HEK293 (cell line): ENCODE results near the gene WDR75.

ENCODE experiments used
- CTCF ChIA-PET: fragments of 350-600 bp; formaldehyde crosslinking; extraction: SDS; loops from one replicate; lab custom pipeline; 2021; ENCODE audit warnings: antibody characterized with exemption; lab: Yijun Ruan, JAX
- POLR2A ChIA-PET: fragments of 300-600 bp; formaldehyde crosslinking; extraction: SDS; loops from one replicate; lab custom pipeline; 2020; ENCODE audit warnings: antibody characterized with exemption, inconsistent platforms; lab: Yijun Ruan, JAX
- H3K27ac ChIP-seq: fragments of 200-500 bp; sonication (Bioruptor generic); 2 replicates; pipeline ENCODE4 v1.5.1; 2014; ENCODE audit warnings: low read depth, low read length, control low read depth, inconsistent platforms; ENCODE audit errors: extremely low read depth
- H3K36me3 ChIP-seq, 2 experiments: fragments of 200-500 bp in 1 of 2; sonication (Bioruptor generic) in 1 of 2; 1 replicate in 1 of 2; 2 replicates in 1 of 2; pipeline ENCODE4 v1.5.1; 2014 to 2017; ENCODE audit warnings: inconsistent platforms in 2 of 2, low read length in 2 of 2; ENCODE audit not compliant: control insufficient read depth in 2 of 2, insufficient read depth in 1 of 2
- H3K4me1 ChIP-seq: fragments of 200-500 bp; sonication (Bioruptor generic); 2 replicates; pipeline ENCODE4 v1.5.1; 2014; ENCODE audit warnings: mild to moderate bottlenecking, low read length, inconsistent platforms; ENCODE audit not compliant: control insufficient read depth, insufficient read depth
- H3K4me3 ChIP-seq: 2 replicates; pipeline ENCODE4 v1.5.1; 2011; ENCODE audit warnings: low read depth, mild to moderate bottlenecking, control low read depth, low read length, moderate library complexity
- H3K9me3 ChIP-seq: fragments of 200-500 bp; sonication (Bioruptor generic); 2 replicates; pipeline ENCODE4 v1.5.1; 2014; ENCODE audit warnings: low read depth, low read length, inconsistent platforms; ENCODE audit not compliant: control insufficient read depth, insufficient read depth
- GFI1B ChIP-seq: fragments of 450-650 bp; formaldehyde crosslinking; IDR thresholded peaks from 2 replicates; pipeline ENCODE4 v1.5.1; 2016; ENCODE audit warnings: missing biosample characterization, missing genetic modification characterization
- GLIS2 ChIP-seq: fragments of 450-650 bp; formaldehyde crosslinking; IDR thresholded peaks from 2 replicates; pipeline ENCODE4 v1.5.1; 2016; ENCODE audit warnings: missing biosample characterization, missing genetic modification characterization
- KLF7 ChIP-seq: fragments of 450-650 bp; formaldehyde crosslinking; IDR thresholded peaks from 2 replicates; pipeline ENCODE4 v1.5.1; 2016; ENCODE audit warnings: missing biosample characterization, missing genetic modification characterization, borderline replicate concordance
- MYNN ChIP-seq: fragments of 450-650 bp; formaldehyde crosslinking; IDR thresholded peaks from 2 replicates; pipeline ENCODE4 v1.5.1; 2016; ENCODE audit warnings: missing biosample characterization, missing genetic modification characterization, borderline replicate concordance
- PRDM4 ChIP-seq: fragments of 450-650 bp; formaldehyde crosslinking; IDR thresholded peaks from 2 replicates; pipeline ENCODE4 v1.5.1; 2017; ENCODE audit warnings: missing biosample characterization, missing genetic modification characterization
- SP3 ChIP-seq: fragments of 450-650 bp; formaldehyde crosslinking; IDR thresholded peaks from 2 replicates; pipeline ENCODE4 v1.5.1; 2016; ENCODE audit warnings: missing biosample characterization, missing genetic modification characterization
- ZBTB20 ChIP-seq: fragments of 450-650 bp; formaldehyde crosslinking; IDR thresholded peaks from 2 replicates; pipeline ENCODE4 v1.5.1; 2016; ENCODE audit warnings: missing biosample characterization, missing genetic modification characterization
- ZNF214 ChIP-seq: fragments of 450-650 bp; formaldehyde crosslinking; IDR thresholded peaks from 2 replicates; pipeline ENCODE4 v1.5.1; 2017; ENCODE audit warnings: missing biosample characterization, mild to moderate bottlenecking, missing genetic modification characterization, borderline replicate concordance
- ZNF248 ChIP-seq: fragments of 450-650 bp; formaldehyde crosslinking; IDR thresholded peaks from 2 replicates; pipeline ENCODE4 v1.5.1; 2017; ENCODE audit warnings: missing biosample characterization, missing genetic modification characterization
- ZNF26 ChIP-seq: fragments of 450-650 bp; formaldehyde crosslinking; IDR thresholded peaks from 2 replicates; pipeline ENCODE4 v1.5.1; 2016; ENCODE audit warnings: missing biosample characterization, missing genetic modification characterization
- ZNF510 ChIP-seq: fragments of 450-650 bp; formaldehyde crosslinking; IDR thresholded peaks from 2 replicates; pipeline ENCODE4 v1.5.1; 2018; ENCODE audit warnings: mild to moderate bottlenecking, missing genetic modification characterization, missing biosample characterization; ENCODE audit not compliant: insufficient replicate concordance
- ZNF623 ChIP-seq: fragments of 450-650 bp; formaldehyde crosslinking; IDR thresholded peaks from 2 replicates; pipeline ENCODE4 v1.5.1; 2016; ENCODE audit warnings: missing biosample characterization, missing genetic modification characterization
- ZNF660 ChIP-seq: fragments of 450-650 bp; IDR thresholded peaks from 2 replicates; pipeline ENCODE4 v1.5.1; 2018; ENCODE audit warnings: missing biosample characterization, mild to moderate bottlenecking, missing genetic modification characterization
- ZNF777 ChIP-seq: fragments of 450-650 bp; formaldehyde crosslinking; IDR thresholded peaks from 2 replicates; pipeline ENCODE4 v1.5.1; 2017; ENCODE audit warnings: missing biosample characterization, missing genetic modification characterization, borderline replicate concordance
- TF ChIP-seq, protein P1 (sequence below): fragments of 450-650 bp; formaldehyde crosslinking; IDR thresholded peaks from 2 replicates; pipeline ENCODE4 v1.5.1; 2016; ENCODE audit warnings: missing biosample characterization, missing genetic modification characterization

WDR75 gene

DNA sequence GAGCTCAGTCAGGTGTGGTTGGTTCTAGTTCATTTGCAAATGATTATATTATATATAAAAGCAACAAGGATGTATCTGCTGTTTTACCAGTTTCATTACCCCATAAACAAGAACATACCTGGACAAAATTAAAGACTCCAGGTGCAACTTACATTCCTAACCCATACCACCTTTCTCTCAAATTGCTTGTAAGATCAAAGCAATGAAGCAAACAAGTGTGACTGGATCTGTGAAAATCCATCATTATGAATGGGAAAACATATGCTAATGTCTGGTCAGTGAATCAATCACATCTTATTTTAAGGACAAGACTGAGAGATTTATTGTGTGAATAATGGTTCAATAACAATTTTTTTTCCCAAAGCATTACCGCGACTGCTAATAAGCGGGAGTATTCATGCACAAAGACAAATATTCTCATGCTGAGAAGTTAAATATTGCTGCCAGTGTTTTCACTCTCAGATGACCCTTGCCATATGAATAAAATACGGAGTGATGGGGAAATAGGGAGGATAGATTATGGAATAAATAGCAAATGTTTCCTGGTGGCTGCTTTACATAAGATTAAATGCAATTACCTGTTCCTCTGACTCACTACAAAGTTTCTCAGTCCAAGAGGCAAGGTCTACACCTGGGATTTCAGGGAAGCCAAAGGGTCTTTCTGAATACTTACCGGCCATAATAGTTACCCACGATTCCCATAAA is 59.3 kb downstream of the WDR75 start:
- H3K9me3 ChIP-seq = no peaks in the 10 kb centered on the region
- no peak overlapping the region for H3K4me3 ChIP-seq
- no peak overlapping the region for H3K27ac ChIP-seq
- no peaks in the 10 kb centered on the region for H3K36me3 ChIP-seq
- no peaks in the 10 kb centered on the region for H3K4me1 ChIP-seq
- TF ChIP-seq ZNF510 (tag by site-specific recombination) = no peak
- TF ChIP-seq GFI1B (tag by site-specific recombination) = no peak
- CTCF ChIA-PET = interaction anchor here (0.8 kb wide), 1 partner anchor 118 kb away, joined by 3 read pairs; no protein-coding TSS in a partner anchor
- POLR2A ChIA-PET = no interaction called here

DNA sequence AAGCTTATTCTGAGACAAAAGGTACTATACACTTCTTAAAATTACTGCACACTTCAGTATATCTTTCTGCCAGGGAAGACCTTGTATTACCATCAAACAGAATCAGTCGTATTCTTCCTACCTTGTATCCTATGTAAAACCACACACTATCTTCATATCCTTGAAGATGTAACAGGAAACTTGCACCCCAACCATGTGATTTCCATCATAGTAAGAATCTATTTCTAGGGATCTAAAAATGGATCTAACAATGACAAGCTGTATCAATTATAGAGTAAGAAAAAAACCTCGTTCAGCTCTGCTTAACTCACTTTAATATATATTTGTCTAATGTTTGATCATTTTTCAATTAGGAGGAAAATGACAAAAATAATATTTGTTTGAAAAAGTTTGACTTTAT is 60.2 kb downstream of the WDR75 start:
- TF ChIP-seq GLIS2 (tag by site-specific recombination) (no peak), MYNN (tag by site-specific recombination) (no peak)
- TF ChIP-seq, all 188 proteins: peak for 0
- ChIA-PET POLR2A (no interaction called here), CTCF (interaction anchor here (0.7 kb wide), 1 partner anchor 157 kb away, joined by 3 read pairs; no protein-coding TSS in a partner anchor)
- no peaks in the 10 kb centered on the region for H3K4me1 ChIP-seq
- no peak overlapping the region for H3K27ac ChIP-seq
- no peaks in the 10 kb centered on the region for H3K9me3 ChIP-seq
- H3K36me3 ChIP-seq = no peaks in the 10 kb centered on the region
- H3K4me3 ChIP-seq = no peak overlapping the region

GRCh38 chr2:189502714-189503113 is 61.4 kb downstream of the WDR75 start:
- Histone ChIP-seq H3K27ac (no peak overlapping the region), H3K4me3 (no peak overlapping the region), H3K36me3 (no peaks in the 10 kb centered on the region), H3K4me1 (no peaks in the 10 kb centered on the region), H3K9me3 (no peaks in the 10 kb centered on the region)
- POLR2A ChIA-PET = no interaction called here
- TF ChIP-seq ZBTB20 (no peak), SP3 (no peak), ZNF248 (no peak), PRDM4 (tag by site-specific recombination) (no peak), ZNF660 (tag by site-specific recombination) (no peak)
- CTCF ChIA-PET = interaction anchor here (1.1 kb wide), 1 partner anchor 59 kb away, joined by 4 read pairs; no protein-coding TSS in a partner anchor

DNA sequence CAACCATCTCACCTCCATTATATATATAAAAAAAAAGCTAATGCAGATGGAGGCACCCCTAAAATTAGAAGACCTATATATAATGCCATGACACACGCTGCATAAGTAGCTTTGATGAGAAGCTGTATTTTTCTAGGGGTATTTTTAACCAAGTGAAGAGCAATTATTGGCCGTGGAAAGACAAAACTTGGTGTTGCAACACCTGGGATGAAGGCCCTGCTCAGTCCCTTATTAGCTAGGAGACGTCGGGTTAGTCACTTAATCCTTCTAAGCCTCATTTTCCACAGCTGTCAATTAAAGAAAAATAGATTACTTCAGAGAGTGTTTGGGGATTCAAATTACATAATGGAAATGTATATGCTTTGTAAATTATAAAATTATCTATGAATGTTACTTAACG is 63.0 kb downstream of the WDR75 start:
- Histone ChIP-seq H3K9me3 (no peaks in the 10 kb centered on the region), H3K36me3 (no peaks in the 10 kb centered on the region), H3K27ac (no peak overlapping the region), H3K4me1 (no peaks in the 10 kb centered on the region), H3K4me3 (no peak overlapping the region)
- ChIA-PET POLR2A (no interaction called here), CTCF (interaction anchor here (0.6 to 1.1 kb wide), 2 partner anchors 9 to 123 kb away, joined by 3 to 5 read pairs; no protein-coding TSS in a partner anchor)
- TF ChIP-seq KLF7 = no peak
- TF ChIP-seq ZNF214 (tag by site-specific recombination) = no peak

DNA sequence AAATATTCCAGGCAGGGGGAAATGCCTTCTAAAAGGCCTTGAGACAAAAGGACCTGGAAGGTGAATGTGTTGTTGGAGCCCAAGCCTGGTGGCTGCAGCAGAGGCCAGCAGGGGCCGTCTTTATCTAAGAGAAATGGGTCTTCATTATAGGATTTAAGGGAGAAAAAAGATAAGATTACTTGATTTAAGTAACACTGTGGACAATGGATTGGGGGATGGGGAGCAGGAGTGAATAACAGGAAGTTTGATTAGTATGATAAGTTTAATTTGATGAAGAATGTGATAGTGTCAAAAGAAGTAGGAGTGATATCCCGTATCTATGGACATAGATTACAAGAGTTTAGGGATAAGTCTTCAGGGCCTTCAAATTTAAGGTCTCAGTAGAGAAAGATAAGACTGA is 64.2 kb downstream of the WDR75 start:
- no peaks in the 10 kb centered on the region for H3K36me3 ChIP-seq
- POLR2A ChIA-PET = no interaction called here
- TF ChIP-seq, protein P1, sequence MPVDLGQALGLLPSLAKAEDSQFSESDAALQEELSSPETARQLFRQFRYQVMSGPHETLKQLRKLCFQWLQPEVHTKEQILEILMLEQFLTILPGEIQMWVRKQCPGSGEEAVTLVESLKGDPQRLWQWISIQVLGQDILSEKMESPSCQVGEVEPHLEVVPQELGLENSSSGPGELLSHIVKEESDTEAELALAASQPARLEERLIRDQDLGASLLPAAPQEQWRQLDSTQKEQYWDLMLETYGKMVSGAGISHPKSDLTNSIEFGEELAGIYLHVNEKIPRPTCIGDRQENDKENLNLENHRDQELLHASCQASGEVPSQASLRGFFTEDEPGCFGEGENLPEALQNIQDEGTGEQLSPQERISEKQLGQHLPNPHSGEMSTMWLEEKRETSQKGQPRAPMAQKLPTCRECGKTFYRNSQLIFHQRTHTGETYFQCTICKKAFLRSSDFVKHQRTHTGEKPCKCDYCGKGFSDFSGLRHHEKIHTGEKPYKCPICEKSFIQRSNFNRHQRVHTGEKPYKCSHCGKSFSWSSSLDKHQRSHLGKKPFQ (tag by site-specific recombination) = no peak
- no peak for TF ChIP-seq ZNF26 (tag by site-specific recombination)
- TF ChIP-seq ZNF623 = no peak
- no peak for TF ChIP-seq ZNF777

More for the DNA sequence above, 64.2 kb downstream of the WDR75 start:
- CTCF ChIA-PET = interaction anchor here (0.5 kb wide), 1 partner anchor 48 kb away, joined by 3 read pairs; no protein-coding TSS in a partner anchor
- Histone ChIP-seq H3K4me1 (no peaks in the 10 kb centered on the region), H3K27ac (no peak overlapping the region), H3K9me3 (no peaks in the 10 kb centered on the region), H3K4me3 (no peak overlapping the region)
